H9 (cell line): ENCODE results near the gene TRERF1. TPM values are rescaled to one million over a fixed set of nuclear protein-coding genes. Genes with fewer than 3 reads are reported as not detected.

ENCODE experiments used
- DNase-seq: peaks from one replicate; pipeline ENCODE4 v3.0.0-alpha.2; 2017
- H2AFZ ChIP-seq: one replicate; pipeline ENCODE4 v1.6.1; 2013; ENCODE audit warnings: mild to moderate bottlenecking, low read length, control low read depth, moderate library complexity
- H2AK5ac ChIP-seq: 2 replicates; pipeline ENCODE4 v1.6.1; 2013; ENCODE audit warnings: low read length, control low read depth, mixed read lengths; ENCODE audit not compliant: insufficient read length
- H2BK120ac ChIP-seq: one replicate; pipeline ENCODE4 v1.6.1; 2013; ENCODE audit warnings: low read depth, mild to moderate bottlenecking, low read length, control low read depth, inconsistent platforms; ENCODE audit not compliant: poor library complexity, severe bottlenecking
- H2BK12ac ChIP-seq: 2 replicates; pipeline ENCODE4 v1.6.1; 2013; ENCODE audit warnings: low read length, control low read depth, mixed read lengths, low read depth; ENCODE audit not compliant: insufficient read length
- H2BK15ac ChIP-seq: 2 replicates; pipeline ENCODE4 v1.6.1; 2013; ENCODE audit warnings: low read depth, low read length, control low read depth
- H2BK20ac ChIP-seq: one replicate; pipeline ENCODE4 v1.6.1; 2013; ENCODE audit warnings: low read depth, mild to moderate bottlenecking, low read length, control low read depth, inconsistent platforms; ENCODE audit not compliant: poor library complexity, severe bottlenecking
- H2BK5ac ChIP-seq: 2 replicates; pipeline ENCODE4 v1.6.1; 2013; ENCODE audit warnings: low read length, control low read depth, mixed read lengths; ENCODE audit not compliant: insufficient read length
- H3K14ac ChIP-seq: 2 replicates; pipeline ENCODE4 v1.6.1; 2013; ENCODE audit warnings: low read length, control low read depth; ENCODE audit not compliant: insufficient read depth
- H3K18ac ChIP-seq: 2 replicates; pipeline ENCODE4 v1.6.1; 2013; ENCODE audit warnings: low read depth, mild to moderate bottlenecking, mixed read lengths, low read length, control low read depth; ENCODE audit not compliant: insufficient read length
- H3K23ac ChIP-seq: 2 replicates; pipeline ENCODE4 v1.6.1; 2013; ENCODE audit warnings: low read length, control low read depth, mixed read lengths, low read depth; ENCODE audit not compliant: insufficient read length
- H3K23me2 ChIP-seq: 2 replicates; pipeline ENCODE4 v1.6.1; 2013; ENCODE audit warnings: low read depth, mild to moderate bottlenecking, mixed read lengths, low read length, control low read depth; ENCODE audit not compliant: insufficient read length, poor library complexity, severe bottlenecking
- H3K27ac ChIP-seq: 2 replicates; pipeline ENCODE4 v1.5.1; 2013; ENCODE audit warnings: low read length, control low read depth, mixed read lengths, low read depth; ENCODE audit not compliant: insufficient read length
- H3K27me3 ChIP-seq: 2 replicates; pipeline ENCODE4 v1.6.1; 2013; ENCODE audit warnings: low read length, control low read depth, inconsistent platforms; ENCODE audit not compliant: insufficient read depth
- H3K4ac ChIP-seq: 2 replicates; pipeline ENCODE4 v1.6.1; 2013; ENCODE audit warnings: low read depth, mild to moderate bottlenecking, control low read depth, inconsistent platforms, low read length, moderate library complexity
- H3K4me1 ChIP-seq: 2 replicates; pipeline ENCODE4 v1.6.1; 2013; ENCODE audit warnings: low read length, control low read depth, inconsistent platforms; ENCODE audit not compliant: insufficient read depth
- H3K4me2 ChIP-seq: 2 replicates; pipeline ENCODE4 v1.6.1; 2013; ENCODE audit warnings: low read length, control low read depth, mixed read lengths; ENCODE audit not compliant: insufficient read length, insufficient read depth
- H3K56ac ChIP-seq: 2 replicates; pipeline ENCODE4 v1.6.1; 2013; ENCODE audit warnings: low read depth, mild to moderate bottlenecking, mixed read lengths, low read length, control low read depth; ENCODE audit not compliant: insufficient read length
- H3K79me1 ChIP-seq: 2 replicates; pipeline ENCODE4 v1.6.1; 2013; ENCODE audit warnings: low read depth, mild to moderate bottlenecking, moderate library complexity, low read length, control low read depth, inconsistent platforms; ENCODE audit not compliant: insufficient read depth, poor library complexity, severe bottlenecking
- H3K79me2 ChIP-seq: 2 replicates; pipeline ENCODE4 v1.6.1; 2013; ENCODE audit warnings: low read length, control low read depth, inconsistent platforms; ENCODE audit not compliant: insufficient read depth
- H3K9ac ChIP-seq: 2 replicates; pipeline ENCODE4 v1.6.1; 2013; ENCODE audit warnings: low read length, control low read depth, mixed read lengths; ENCODE audit not compliant: insufficient read length; ENCODE audit errors: extremely low read depth
- H3K9me3 ChIP-seq: one replicate; pipeline ENCODE4 v1.6.1; 2013; ENCODE audit warnings: low read depth, low read length, inconsistent platforms; ENCODE audit not compliant: control insufficient read depth
- H3T11ph ChIP-seq: one replicate; pipeline ENCODE4 v1.6.1; 2013; ENCODE audit warnings: mild to moderate bottlenecking, low read length, control low read depth, inconsistent platforms
- H4K20me1 ChIP-seq: one replicate; pipeline ENCODE4 v1.6.1; 2013; ENCODE audit not compliant: control insufficient read depth, insufficient read length, insufficient read depth
- H4K5ac ChIP-seq: 2 replicates; pipeline ENCODE4 v1.6.1; 2013; ENCODE audit warnings: low read depth, mild to moderate bottlenecking, mixed read lengths, low read length, control low read depth; ENCODE audit not compliant: insufficient read length
- H4K8ac ChIP-seq: replicated peaks from 2 replicates; pipeline ENCODE4 v1.6.1; 2013; ENCODE audit warnings: low read length, control low read depth, mixed read lengths, low read depth; ENCODE audit not compliant: insufficient read length
- H4K91ac ChIP-seq: 2 replicates; pipeline ENCODE4 v1.6.1; 2013; ENCODE audit warnings: low read depth, mild to moderate bottlenecking, moderate library complexity, mixed read lengths, low read length, control low read depth; ENCODE audit not compliant: insufficient read length
- H3K27ac Mint-ChIP-seq, 3 experiments: 2 replicates in 2 of 3; 3 replicates in 1 of 3; pipeline ENCODE4 v1.8.0; 2020 to 2021; ENCODE audit warnings: mixed read lengths in 3 of 3, mild to moderate bottlenecking in 1 of 3, moderate library complexity in 1 of 3
- H3K27me3 Mint-ChIP-seq: 2 replicates; pipeline ENCODE4 v1.8.0; 2021; ENCODE audit warnings: low read depth, mild to moderate bottlenecking, moderate library complexity, mixed read lengths
- H3K36me3 Mint-ChIP-seq, 3 experiments: 2 replicates in 2 of 3; 3 replicates in 1 of 3; pipeline ENCODE4 v1.8.0; 2020 to 2021; ENCODE audit warnings: low read depth in 3 of 3, mixed read lengths in 3 of 3; ENCODE audit not compliant: insufficient read depth in 1 of 3
- H3K4me1 Mint-ChIP-seq, 2 experiments: 2 replicates each; pipeline ENCODE4 v1.8.0; 2020; ENCODE audit warnings: mixed read lengths in 2 of 2
- H3K4me3 Mint-ChIP-seq, 2 experiments: 2 replicates in 1 of 2; 3 replicates in 1 of 2; pipeline ENCODE4 v1.8.0; 2020 to 2021; ENCODE audit warnings: mild to moderate bottlenecking in 2 of 2, mixed read lengths in 2 of 2, moderate library complexity in 1 of 2
- H3K9me3 Mint-ChIP-seq, 2 experiments: 2 replicates in 1 of 2; 3 replicates in 1 of 2; pipeline ENCODE4 v1.8.0; 2020; ENCODE audit warnings: mild to moderate bottlenecking in 2 of 2, mixed read lengths in 2 of 2, moderate library complexity in 1 of 2
- WGBS: extraction: QIAGEN DNeasy Blood & Tissue Kit; methylation state at CpG from one replicate; pipeline ENCODE4 v1.1.7; 2013; ENCODE audit warnings: missing lambda C conversion rate, low lambda C conversion rate, mixed read lengths; ENCODE audit not compliant: insufficient read length; ENCODE audit errors: extremely low coverage; 5-methylcytosine and 5-hydroxymethylcytosine counted together
- total RNA-seq: library from RNA; stranded (reverse); gene quantifications from 2 replicates; pipeline ENCODE4 v1.2.1, GENCODE V29; 2021
- TF ChIP-seq, protein P1 (sequence below): fragments of 200-600 bp; sonication (generic); conservative IDR thresholded peaks from 3 replicates; pipeline ENCODE4 v1.8.0; 2021; ENCODE audit warnings: antibody characterized with exemption, mild to moderate bottlenecking

The TRERF1 gene
- total RNA-seq, 1 experiment from 2014 or later = 19.7 TPM

DNA sequence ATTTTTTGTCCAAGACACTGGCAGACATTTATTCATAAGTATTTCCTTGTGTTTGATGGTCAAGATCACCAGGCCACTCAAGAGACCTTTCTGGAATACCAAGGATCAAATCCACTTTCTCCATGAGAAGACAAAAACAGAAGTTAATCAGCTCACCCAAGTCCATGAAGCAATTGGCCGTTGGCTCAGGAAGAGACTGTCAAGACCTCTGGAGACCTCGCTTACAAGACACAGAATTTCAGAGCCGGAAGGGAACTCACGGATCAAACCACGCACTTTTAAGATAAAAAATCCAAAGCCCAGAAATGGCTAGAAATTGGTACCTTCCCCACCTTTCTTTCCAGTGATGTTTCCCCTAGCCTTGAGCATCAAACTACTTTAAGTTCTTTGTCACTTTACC lies 3.3 kb downstream of the TRERF1 start:
- Histone ChIP-seq H2AFZ (no peak overlapping the region), H3K14ac (no peak overlapping the region), H4K5ac (no peak overlapping the region), H2BK20ac (no peak overlapping the region), H4K91ac (no peak overlapping the region), H2AK5ac (no peak overlapping the region), H3K9me3 (no peaks in the 10 kb centered on the region), H2BK15ac (no peak overlapping the region), H3K56ac (no peak overlapping the region), H3K27ac (no peak overlapping the region), H3K18ac (no peak overlapping the region), H3K9ac (no peak overlapping the region), H3K79me2 (peaks cover 31% of the 10 kb centered on the region), H2BK120ac (no peak overlapping the region), H2BK5ac (no peak overlapping the region), H4K8ac (no peak overlapping the region), H3K4me2 (no peak overlapping the region), H3K27me3 (no peaks in the 10 kb centered on the region), H3K79me1 (peaks cover 3% of the 10 kb centered on the region), H4K20me1 (no peaks in the 10 kb centered on the region), H3K23me2 (peaks cover 27% of the 10 kb centered on the region), H2BK12ac (no peak overlapping the region), H3T11ph (no peak overlapping the region), H3K4me1 (peaks cover 12% of the 10 kb centered on the region), H3K4ac (no peak overlapping the region), H3K23ac (no peak overlapping the region)
- H3K27ac Mint-ChIP-seq = peak overlapping the region in 2 of 3 experiments; percentile 34 to 53; a peak in 3 of 7 replicates
- no peaks in the 10 kb centered on the region for H3K9me3 Mint-ChIP-seq
- DNase-seq = no peak
- H3K36me3 Mint-ChIP-seq = peaks cover 13 to 19% (median 15%) of the 10 kb centered on the region in 3 experiments
- H3K4me3 Mint-ChIP-seq = peak overlapping the region in 1 of 2 experiments; percentile 99; a peak in 3 of 5 replicates
- WGBS = no CpG with 5 or more reads among the region's 5 CpGs
- H3K4me1 Mint-ChIP-seq = peaks cover 60 to 66% of the 10 kb centered on the region in 2 experiments
- no peaks in the 10 kb centered on the region for H3K27me3 Mint-ChIP-seq
- TF ChIP-seq, protein P1, sequence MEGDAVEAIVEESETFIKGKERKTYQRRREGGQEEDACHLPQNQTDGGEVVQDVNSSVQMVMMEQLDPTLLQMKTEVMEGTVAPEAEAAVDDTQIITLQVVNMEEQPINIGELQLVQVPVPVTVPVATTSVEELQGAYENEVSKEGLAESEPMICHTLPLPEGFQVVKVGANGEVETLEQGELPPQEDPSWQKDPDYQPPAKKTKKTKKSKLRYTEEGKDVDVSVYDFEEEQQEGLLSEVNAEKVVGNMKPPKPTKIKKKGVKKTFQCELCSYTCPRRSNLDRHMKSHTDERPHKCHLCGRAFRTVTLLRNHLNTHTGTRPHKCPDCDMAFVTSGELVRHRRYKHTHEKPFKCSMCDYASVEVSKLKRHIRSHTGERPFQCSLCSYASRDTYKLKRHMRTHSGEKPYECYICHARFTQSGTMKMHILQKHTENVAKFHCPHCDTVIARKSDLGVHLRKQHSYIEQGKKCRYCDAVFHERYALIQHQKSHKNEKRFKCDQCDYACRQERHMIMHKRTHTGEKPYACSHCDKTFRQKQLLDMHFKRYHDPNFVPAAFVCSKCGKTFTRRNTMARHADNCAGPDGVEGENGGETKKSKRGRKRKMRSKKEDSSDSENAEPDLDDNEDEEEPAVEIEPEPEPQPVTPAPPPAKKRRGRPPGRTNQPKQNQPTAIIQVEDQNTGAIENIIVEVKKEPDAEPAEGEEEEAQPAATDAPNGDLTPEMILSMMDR = no peak
